Medulla oblongata (tissue), 1 donor: Measurements from ENCODE around the gene DRC1.

Source experiments
- DNase-seq: peaks from one replicate; pipeline ENCODE4 v3.0.0-alpha.2; 2015; ENCODE audit errors: extremely low spot score

The DRC1 gene

DNA sequence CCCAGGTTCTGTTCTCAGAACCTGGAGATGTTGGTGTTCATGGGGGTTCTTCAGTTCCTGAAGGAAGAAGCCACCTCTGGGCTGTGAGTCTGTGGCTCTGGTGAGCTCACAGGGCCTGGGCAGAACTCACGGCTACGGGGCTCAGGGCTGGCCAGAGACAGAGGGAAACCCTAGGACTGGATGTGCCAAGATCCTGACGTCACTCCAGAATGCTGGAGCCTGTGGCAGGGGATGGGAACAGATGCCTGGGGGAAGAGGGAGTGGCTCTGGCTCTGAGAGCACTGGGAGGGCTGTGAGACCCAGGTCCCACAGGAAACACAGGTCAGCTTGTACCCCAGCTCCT is 76.2 kb downstream of the DRC1 start, which contains the start of gene OTOF:
OTOF (minus strand) TSS at position 214 of the 343 bp plus-strand sequence.
- DNase-seq, result peak; percentile 46

DNA sequence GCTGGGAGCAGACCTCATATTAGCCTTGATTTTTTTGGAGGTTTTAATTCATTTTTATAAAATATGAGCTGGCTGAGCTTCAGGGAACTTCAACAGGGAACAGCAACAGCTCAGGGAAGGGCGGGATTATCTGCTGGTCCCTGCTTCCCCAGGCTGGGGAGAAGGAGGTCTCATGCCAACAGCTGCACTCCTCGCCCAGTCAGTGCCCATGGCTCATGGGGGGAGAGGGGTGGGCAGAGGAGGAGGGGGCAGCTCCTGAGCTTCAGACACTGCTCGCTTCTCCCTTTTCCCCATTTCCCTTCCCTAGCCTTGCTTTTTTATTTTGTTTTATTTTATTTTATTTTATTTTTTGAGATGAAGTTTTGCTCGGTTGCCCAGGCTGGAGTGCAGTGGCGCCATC is 76.6 kb downstream of the DRC1 start:
- no peak for DNase-seq

DNA sequence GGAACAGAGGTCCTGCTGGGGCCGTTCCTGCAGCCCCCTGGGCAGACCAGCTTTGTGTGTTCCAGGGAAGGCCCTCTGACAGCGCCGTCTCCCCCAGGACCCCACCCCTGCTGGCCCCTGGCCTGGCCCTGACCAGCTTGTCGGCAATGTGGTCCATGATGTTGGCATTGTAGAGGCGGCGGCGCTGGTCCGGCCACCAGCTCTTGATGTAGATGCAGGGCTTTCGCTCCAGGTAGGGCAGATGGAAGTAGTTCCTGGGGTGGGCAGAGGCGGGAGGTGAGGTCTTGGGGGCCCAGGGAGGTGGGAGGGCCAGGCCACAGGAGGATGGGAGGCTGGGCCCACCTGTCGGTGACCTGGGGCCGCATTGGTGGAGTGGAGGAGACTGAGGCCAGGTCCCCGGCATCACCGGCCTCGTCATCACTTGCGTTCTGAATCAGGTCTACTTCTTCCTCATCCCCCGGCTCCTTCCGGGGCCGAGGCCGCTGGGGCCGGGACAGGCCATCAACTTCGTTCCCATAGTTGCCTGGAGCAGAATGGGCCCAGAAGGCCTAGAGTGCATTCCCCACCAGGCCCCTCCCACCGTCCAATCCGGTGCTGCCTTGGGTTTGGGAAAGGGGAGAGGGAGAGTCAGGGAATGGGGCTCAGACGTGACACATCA is 77.5 kb downstream of the DRC1 start:
- no peak for DNase-seq

DNA sequence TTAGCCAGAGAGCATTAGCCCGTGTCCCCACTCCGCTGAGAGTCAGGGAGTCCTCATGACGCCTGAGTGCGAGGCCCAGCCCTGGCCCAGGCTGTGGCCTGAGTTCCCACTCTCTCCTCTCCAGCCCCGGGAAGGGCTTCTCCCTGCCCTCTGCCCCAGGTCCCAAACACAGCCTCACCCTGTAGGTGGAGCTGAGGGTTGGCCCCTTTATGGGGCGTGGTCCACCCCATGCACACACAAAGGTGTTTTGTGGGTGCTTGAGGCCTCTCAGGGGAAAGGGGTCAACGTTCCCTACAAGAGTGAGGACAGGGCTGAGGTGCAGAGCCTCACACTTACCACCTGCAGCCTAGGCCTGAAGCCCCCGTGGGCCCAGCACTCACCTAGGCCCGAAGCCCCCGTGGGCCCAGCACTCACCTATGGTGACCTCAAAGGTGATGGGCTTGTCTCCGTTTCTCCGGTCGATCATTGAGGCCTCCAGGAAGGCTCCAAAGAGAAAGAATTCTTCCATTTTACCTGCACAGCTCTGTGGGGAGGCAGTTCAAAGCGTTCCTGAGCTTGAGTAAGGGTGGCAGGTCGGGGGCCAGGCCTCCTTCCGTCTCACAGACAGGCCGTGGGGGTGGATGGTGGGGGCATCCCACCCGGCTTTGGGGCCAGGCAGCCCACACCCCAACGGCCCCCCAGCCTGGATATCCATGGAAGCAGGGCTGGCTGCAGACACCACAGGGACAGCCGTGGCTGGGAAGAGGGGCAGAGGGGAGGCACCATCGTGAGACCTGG is 78.3 kb downstream of the DRC1 start:
- no peak for DNase-seq

DNA sequence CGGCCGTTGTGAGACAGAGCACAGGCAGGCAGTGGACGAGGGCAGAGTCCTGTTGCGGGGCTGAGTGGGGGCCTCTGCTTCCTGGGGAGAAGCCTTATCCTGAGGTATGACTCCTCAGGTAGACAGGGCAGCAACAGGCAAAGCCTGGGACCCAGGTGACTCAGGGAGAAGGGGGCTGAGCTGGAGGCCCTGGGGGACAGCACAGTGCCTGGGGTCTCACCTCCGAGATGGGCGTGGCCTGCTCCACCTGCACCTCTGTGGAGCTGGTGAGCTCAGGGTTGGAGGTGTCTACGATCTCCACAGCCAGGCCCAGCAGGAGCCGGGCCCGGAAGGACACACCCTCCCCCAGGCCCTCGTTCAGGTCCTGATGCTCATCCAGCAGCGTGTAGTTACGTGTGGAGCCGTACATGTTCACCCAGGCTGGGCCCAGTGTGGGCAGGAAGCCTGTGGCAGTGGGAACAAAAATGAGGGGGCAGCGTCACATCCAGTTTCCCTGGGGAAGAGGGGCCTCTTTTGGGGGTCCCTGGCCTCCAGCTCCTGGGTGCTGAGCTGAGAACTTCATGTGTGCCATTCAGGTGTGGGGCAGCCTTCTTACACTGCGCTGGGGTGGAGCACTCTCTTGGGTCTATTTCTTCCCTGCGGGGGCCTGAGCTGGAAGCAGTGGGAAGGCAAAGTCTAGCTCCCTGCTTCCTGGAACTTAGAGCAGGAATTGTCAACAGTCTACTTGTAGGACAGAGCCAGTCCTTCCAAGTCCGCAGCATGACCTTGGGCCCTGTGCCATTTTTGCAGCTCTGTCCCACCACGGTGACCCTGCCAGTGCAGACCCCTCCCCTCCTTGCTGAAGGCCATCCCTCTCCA is 79.1 kb downstream of the DRC1 start:
- DNase-seq, result no peak

DNA sequence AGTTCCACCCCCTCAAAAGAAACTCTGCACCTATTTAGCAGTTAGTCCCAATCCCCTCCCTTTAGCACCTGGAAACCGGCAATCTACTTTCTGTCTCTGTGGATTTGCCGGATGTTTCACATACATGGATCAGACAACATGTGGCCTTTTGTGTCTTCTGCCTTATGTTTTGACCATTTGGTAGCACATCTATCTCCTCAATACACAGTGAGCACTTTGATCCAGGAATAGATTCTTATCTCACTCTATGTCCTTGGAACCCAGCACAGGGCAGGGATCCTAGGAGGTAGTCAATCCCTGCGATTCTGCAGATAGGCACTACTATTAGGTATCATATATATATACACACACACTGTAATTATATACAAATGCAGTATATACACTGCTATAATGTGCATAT is 80.0 kb downstream of the DRC1 start:
- DNase-seq, result no peak

DNA sequence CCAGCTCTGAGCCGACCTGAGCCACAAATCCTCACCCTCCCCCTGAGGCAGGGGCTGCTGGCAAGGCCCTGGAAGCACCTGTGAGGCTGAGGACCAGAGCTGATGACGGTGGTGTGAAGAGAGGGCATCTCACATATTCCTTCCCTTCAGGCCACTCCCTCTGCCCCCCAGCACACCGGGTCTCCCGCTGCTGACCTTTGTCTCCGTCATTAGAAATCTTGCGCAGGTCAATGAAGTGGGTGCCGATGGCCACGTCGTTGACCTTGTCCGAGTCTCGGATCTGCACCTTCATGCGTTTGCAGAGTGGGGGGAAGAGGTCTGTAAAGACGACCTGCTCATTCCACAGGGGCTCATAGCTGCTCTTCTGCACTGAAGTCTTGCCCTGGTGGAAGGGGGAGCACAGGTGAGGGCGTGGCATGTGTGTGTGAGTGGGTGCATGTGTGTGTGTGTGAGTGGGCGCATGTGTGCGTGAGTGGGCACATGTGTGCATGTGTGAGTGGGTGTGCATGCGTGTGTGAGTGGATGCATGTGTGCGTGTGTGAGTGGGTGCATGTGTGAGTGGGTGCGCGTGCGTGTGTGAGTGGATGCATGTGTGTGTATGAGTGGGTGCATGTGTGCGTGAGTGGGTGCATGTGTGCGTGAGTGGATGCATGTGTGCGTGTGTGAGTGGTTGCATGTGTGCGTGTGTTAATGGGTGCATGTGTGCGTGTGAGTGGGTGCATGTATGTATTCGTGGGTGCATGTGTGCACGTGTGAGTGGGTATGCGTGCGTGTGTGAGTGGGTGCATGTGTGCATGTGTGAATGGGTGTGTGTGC is 80.7 kb downstream of the DRC1 start:
- no peak for DNase-seq

DNA sequence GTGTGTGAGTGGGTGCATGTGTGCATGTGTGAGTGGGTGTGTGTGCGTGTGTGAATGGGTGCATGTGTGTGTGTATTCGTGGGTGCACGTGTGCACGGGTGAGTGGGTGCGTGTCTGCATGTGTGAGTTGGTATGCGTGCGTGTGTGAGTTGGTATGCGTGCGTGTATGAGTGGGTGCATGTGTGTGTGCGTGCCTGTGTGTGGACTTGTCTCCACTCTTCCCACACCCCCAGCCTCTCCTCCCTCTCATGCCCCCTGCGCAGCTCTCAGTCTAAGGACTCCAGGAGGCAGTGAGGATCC is 81.3 kb downstream of the DRC1 start:
- DNase-seq, result no peak

DNA sequence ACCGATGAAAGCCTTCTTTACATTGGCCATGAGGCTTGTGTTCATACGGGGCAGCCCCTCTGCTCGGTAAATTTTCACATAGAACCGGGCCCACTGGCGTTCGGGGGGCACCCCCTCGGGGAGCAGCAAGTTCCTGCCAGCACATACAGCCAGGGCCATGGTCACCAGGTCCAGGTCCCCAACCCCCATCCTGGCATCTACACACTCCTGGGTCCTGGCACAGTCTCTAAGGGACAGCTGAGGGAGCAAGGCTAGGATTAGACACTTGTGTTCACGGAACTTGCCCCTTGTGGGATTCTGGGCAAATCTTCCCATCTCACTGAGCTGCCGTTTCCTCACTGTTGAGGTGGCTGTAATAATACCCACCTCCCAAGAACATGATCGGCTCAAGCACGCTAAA is 81.8 kb downstream of the DRC1 start:
- DNase-seq, result no peak

DNA sequence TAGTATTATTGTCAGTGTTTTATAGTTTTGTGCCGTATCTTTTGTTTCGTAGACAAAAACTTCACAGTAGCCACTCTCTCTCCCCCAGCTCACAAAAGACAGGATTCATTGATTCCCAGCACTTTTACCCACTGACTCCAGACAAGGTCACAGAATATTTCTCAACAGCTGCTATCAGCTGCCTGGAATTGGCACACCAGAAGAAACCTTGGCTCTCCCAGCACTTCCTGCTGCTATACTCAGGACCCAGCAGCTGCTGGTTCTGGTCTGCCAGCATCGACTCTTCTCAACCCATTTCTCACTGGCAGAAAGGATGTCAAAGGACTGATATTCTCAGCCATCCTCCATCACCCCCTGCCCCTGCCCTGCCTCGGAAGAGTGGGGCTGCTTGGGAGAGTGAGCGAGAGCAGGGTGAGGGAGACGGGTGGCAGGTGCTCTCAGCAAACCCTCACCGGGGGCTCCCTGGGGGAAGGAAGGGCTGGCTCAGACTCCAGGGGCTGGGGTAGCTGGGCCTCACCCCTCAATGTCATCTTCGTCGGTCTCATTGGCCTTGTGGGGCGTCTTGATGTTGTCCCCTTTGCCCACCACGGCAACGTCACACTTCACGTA is 82.3 kb downstream of the DRC1 start:
- no peak for DNase-seq

DNA sequence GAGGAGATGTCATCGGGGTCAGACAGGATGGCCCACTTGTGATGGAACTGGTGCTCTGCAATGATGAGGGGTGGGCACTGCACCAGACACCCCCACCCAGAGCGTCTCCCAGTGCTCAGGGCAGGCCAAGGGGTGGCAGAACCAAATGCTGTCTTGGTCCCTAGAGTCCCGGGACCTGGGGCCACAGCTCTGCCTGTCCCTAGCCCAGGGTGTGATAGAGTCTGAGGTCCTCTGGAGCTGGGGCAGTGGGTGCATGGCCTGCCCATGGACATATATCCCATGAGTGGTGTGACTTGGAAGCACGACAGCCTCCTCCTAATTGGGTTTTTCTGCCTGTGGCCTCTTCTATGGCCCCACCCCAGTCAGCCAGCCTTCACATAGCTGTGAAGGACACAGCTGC is 82.9 kb downstream of the DRC1 start:
- no peak for DNase-seq

DNA sequence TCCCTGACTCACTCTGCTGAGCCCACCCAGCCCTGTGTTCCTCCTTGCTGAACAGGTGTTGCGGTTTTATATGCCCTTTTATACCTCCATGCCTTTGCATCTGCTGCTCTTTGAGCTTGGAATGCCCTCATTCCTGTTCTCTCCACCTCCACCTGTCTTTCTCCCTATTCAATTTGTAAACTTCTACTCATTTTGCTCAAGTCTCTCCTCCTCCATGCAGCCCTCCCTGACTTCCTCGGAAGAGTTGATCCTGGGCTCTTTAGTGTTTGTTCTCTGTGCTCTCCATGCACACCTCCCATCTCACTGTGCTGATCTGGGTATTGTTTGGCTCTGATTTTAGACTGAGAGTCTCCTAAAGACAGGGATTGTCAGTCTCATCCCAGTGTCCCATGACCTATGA is 83.4 kb downstream of the DRC1 start:
- DNase-seq, result no peak

DNA sequence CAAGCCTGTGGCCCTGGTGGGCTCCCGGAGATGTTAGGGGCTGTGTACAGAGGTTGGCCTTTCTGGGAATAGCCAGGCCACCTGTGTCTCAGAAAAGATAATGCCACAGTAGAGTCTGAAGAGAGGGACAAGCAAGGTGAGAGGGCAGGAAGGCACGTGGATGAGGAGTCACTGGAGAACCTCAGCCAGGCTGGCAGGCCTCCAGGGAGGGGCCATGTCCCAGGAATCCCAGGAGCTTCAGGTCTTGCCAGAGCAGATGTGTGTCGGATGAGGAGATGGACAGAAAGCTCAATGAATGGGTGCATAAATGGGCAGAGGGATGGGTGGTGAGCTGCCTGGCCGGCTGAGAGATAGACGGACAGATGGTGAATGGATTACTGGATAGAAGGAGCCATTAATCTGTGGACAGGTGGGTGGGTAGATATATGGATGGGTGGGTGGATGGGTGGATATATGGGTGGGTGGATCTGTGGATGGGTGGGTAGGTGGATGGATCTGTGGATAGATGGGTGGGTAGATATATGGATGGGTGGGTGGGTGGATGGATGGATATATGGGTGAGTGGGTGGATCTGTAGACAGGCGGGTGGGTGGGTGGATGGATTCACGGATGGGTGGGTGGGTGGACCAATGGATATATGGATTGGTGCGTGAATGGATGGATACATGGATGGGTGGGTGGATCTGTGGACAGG is 84.2 kb downstream of the DRC1 start:
- DNase-seq, result no peak

DNA sequence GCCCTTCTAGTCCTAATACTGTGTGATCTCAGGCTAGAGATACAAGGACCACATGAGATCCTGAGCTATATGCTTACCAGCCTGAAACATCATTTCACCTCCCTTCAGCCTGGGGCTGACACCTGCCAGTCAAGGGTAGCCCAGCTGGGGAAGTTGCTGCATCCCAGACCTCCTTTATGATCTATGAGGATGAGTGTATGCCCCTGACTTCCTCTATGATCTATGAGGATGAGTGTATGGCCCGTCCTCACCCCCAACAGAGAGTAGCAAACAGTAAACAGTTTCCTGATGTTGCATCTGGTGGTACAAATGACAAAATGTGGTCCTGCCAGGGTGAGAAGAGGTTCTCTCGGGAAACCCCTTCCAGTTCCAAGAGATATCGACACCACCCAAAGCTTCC is 85.1 kb downstream of the DRC1 start:
- DNase-seq, result no peak

DNA sequence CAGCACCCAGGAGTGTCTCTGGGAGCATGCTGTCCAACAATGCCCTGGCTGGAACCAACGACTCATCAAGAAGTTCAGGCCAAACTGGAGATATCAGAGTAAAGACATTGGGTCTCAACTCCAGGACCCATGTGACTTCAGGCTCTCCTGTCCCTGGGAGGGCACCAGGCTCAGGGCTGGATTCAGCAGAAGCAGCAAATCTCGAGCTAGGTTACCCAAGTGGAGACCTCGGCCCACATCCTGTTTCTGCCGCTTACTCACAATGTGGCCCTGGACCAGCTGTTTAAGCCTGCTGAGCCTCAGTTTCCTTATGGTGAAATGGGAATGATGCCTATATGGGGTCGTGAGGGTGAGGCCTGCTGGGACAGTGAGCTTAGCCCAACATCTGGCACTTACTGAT is 85.5 kb downstream of the DRC1 start:
- DNase-seq, result no peak

DNA sequence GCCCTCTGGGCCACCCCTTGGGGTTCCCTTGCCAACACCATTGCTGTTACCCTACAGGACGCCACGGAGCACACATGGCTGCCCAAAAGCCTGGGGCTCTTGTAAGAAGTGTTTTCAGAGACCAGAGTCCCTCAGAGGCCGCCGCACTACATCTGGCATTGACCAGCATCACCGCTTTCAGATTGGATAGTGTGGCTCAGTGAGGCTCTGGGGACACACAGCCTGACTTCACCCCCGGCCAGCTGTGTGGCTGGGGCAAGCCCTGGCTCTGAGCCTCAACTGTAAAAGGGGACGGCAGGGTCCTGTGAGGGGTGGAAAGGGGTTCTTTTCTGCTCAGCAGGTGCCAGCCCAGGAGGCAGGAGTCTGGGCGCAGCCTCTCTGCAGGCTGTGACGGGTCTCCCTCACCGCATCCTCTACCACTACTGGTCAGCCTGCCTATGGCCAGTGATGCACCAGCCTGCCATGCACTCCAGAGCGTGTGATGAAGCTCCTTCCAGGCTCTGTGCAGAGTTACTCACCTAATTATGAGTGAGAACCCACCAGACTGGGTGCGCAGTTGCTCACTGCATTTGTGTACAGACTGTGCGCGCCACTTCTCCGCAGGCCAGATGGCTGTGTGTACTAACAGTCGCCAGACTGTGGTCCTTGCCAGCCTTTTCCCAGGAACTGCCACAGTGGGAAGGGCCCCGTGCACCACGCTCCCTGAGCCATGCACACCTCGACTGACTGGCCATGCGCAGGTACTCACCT is 86.9 kb downstream of the DRC1 start:
- DNase-seq, result no peak

DNA sequence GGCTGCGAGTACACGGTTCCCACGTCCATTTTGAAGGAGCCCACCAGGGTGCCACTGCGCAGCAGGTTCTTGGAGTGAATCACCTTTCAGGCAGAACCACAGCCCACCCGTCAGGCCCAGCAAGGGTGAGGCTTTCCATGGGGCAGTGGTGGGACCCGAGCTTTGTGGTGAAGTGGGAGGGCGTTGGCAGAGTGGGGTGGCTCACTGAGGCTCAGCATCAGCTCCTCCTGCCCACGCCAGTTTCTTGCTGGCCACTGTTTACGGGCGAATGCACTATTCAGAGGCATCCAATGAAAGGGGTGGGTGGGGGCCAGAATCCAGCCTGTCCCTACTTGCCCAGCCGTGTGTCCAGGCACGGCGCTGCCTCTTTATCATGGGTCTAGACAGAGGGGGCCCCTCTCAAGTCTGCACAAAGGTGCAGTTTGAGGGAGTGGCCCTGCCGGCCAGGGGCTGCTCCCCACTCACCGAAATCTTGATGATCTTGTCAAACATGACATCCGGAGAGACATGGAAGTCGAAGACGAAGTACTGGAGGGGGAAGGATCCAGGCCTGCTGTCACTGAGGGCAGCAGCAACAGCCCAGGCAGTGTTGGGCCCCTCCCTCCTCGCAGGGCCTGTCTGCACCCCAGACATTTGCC is 87.6 kb downstream of the DRC1 start:
- no peak for DNase-seq

DNA sequence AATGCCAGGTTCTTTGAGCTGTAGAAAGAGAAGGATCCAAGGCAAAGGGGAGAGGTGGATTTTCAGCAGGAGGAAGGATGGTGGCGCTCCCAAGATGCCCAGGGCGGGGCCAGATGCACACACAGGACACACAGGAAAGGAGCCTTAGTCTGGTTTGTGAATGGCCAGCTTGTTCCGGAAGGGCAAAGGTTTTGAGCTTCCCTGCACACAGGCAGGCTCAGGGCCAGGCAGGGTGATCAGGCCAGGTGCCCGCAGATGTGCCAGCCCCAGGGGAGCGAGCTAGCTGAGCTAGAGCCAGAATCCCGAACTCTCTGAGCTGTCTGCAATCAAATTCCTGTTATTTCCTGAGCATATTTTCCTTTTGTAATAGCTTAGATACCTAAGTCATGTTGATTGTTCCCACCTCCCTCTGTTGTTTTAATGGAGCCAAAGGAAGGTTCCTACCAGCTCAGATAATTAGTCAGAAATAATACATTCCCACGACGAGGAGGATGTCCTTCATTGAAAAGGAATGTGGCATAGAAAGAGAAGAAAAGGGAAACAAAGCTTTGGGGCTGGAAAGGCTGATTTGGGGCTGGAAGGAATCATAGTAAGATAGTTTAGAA is 89.9 kb downstream of the DRC1 start:
- no peak for DNase-seq

DNA sequence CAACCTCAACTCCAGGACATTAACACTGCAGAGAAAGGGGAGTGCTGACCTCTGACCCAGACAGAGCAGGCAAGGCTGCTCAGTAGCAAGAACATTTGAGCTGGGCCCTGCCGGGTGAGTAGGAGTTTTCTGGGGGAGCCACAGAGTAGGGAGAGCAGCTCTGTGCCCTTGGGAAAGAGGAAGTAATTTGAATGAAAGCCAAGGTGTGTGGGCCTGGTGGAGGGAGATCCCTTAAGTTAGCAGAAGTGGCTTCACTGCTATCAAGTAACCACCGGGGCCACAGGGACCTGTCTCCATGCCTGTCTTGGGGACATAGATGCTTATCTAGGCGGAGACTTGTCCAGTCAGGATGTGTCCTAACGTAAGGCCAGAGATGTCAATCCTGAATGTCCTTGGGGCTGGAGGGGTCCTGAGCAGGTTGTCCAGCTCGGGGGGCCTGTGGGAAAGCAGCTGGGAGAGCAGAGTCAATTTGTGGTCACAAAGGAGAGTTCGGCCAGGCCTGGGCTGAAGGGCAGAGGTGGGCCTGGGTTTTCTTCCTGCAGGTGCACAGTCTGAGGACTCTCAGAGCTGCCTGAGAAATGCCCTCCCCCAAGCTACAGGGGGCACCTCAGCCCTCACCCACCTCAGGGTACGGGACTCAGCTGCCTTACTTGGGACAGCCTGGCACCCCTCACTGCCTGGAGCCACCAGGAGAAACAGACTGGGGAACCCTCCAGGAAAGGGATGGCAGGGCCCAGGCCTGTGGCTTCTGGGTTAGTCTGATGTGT is 91.2 kb downstream of the DRC1 start:
- DNase-seq, result no peak
